ENCODE results near the gene SWT1.

GRCh38 chr1:185317034-185317885 lies 160.3 kb downstream of the SWT1 start, which contains the start of gene IVNS1ABP:
- peak in 8 of 11 experiments; percentile 8 to 68 (median 38) for TF ChIP-seq CTCF (IDR thresholded peaks at IDR 0.05 in 8 of 11, conservative IDR thresholded peaks at IDR 0.05 in 3 of 11)
- peak; percentile 78 to 96 (median 87) for TF ChIP-seq POLR2A (IDR thresholded peaks at IDR 0.05)
- TF ChIP-seq POLR2AphosphoS5 (IDR thresholded peaks at IDR 0.05), result peak; percentile 99

Data from spleen (tissue), 7 donors.